Measurements from ENCODE around the gene CRYAB.

Gene CRYAB

DNA sequence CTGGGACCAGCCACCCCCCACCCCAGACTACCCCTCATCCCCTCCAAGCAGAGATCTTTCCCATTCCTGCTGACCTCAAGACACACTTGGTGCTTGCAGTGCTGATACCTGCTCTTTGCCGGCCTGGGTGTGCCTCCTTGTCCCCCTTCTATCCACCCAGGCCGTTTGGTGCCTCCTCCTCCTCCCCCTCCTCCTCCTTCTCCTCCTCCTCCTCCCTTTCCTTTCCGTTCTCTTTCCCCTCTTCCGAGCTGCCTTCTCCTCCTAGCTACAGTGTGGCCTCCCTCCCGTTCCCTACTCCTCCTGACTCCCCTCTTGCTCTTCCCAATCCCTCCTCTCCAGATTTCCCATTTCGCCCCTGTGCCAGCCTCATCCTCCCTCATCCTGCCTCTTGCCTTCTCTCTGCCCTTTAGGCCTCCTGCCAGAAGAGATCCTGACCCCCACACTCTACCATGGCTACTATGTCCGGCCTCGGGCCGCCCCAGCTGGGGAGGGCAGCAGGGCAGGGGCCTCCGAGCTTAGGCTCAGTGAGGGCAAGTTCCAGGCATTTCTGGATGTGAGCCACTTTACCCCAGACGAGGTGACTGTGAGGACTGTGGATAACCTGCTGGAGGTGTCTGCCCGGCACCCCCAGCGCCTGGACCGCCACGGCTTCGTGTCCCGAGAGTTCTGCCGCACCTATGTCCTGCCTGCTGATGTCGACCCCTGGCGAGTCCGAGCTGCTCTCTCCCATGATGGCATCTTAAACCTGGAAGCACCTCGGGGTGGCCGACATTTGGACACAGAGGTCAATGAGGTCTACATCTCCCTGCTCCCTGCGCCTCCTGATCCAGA is 1.7 kb upstream of the CRYAB start:
- DNase-seq (ENCODE audit: extremely low read depth, insufficient read length) = no peak
- no peak overlapping the region for H3K4me3 ChIP-seq (replicated peaks; ENCODE audit: low read depth, low read length)
- TF ChIP-seq, protein P1, sequence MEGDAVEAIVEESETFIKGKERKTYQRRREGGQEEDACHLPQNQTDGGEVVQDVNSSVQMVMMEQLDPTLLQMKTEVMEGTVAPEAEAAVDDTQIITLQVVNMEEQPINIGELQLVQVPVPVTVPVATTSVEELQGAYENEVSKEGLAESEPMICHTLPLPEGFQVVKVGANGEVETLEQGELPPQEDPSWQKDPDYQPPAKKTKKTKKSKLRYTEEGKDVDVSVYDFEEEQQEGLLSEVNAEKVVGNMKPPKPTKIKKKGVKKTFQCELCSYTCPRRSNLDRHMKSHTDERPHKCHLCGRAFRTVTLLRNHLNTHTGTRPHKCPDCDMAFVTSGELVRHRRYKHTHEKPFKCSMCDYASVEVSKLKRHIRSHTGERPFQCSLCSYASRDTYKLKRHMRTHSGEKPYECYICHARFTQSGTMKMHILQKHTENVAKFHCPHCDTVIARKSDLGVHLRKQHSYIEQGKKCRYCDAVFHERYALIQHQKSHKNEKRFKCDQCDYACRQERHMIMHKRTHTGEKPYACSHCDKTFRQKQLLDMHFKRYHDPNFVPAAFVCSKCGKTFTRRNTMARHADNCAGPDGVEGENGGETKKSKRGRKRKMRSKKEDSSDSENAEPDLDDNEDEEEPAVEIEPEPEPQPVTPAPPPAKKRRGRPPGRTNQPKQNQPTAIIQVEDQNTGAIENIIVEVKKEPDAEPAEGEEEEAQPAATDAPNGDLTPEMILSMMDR (IDR thresholded peaks at IDR 0.05; ENCODE audit: insufficient read depth, low read length, poor library complexity, severe bottlenecking) = no peak
- H3K27me3 ChIP-seq (replicated peaks; ENCODE audit: control insufficient read depth, insufficient read depth, low read length) = no peaks in the 10 kb centered on the region; the same call in none of the 2 replicates
- H3K36me3 ChIP-seq (ENCODE audit: control insufficient read depth, insufficient read depth, low read length) = no peaks in the 10 kb centered on the region

- TF ChIP-seq, protein P1 (IDR thresholded peaks at IDR 0.05; ENCODE audit: insufficient read depth, low read length, poor library complexity, severe bottlenecking) = no peak
- Histone ChIP-seq H3K36me3 (ENCODE audit: control insufficient read depth, insufficient read depth, low read length) (no peaks in the 10 kb centered on the region), H3K4me3 (replicated peaks; ENCODE audit: low read depth, low read length) (no peak within 1 kb of the TSS), H3K27me3 (replicated peaks; ENCODE audit: control insufficient read depth, insufficient read depth, low read length) (no peaks in the 10 kb centered on the region; the same call in none of the 2 replicates)
- DNase-seq (ENCODE audit: extremely low read depth, insufficient read length) = no peak
These were observed 965 bp upstream of the CRYAB start, which contains the start of gene HSPB2 for GRCh38 chr11:111912535-111912934. Gene HSPB2 (plus strand): TSS chr11:111912734. CDS start chr11:111912830, 96 bp downstream.

- no peak overlapping the region for H3K4me3 ChIP-seq (replicated peaks; ENCODE audit: low read depth, low read length)
- TF ChIP-seq, protein P1 (IDR thresholded peaks at IDR 0.05; ENCODE audit: insufficient read depth, low read length, poor library complexity, severe bottlenecking) = no peak
- DNase-seq (ENCODE audit: extremely low read depth, insufficient read length) = no peak
These were observed 651 bp downstream of the CRYAB start for GRCh38 chr11:111910676-111911562.

DNA sequence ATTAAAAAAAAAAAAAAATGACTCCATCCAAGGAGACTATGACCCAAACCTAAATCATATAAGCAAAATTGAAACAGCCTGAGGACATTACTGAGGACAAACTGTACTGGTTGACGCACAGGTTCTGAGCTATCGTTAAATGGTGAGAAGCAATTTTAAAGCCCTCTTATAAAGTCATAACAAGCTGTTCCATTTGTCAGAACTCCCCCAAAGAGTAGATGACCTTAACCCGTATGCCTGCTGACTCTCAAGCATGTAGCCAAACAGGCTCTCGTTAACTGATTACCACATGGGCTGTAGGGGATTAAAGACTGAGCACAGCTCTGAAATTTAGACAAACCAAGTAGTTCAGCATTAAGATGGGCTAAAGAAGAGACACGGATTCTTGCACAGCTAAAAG is 2.2 kb downstream of the CRYAB start:
- TF ChIP-seq, protein P1 (IDR thresholded peaks at IDR 0.05; ENCODE audit: insufficient read depth, low read length, poor library complexity, severe bottlenecking) = no peak
- Histone ChIP-seq H3K36me3 (ENCODE audit: control insufficient read depth, insufficient read depth, low read length) (no peaks in the 10 kb centered on the region), H3K27me3 (replicated peaks; ENCODE audit: control insufficient read depth, insufficient read depth, low read length) (no peaks in the 10 kb centered on the region; the same call in none of the 2 replicates), H3K4me3 (replicated peaks; ENCODE audit: low read depth, low read length) (no peak overlapping the region)
- no peak for DNase-seq (ENCODE audit: extremely low read depth, insufficient read length)

More at GRCh38 chr11:111910676-111911562, 651 bp downstream of the CRYAB start:
- Histone ChIP-seq H3K36me3 (ENCODE audit: control insufficient read depth, insufficient read depth, low read length) (no peaks in the 10 kb centered on the region), H3K27me3 (replicated peaks; ENCODE audit: control insufficient read depth, insufficient read depth, low read length) (no peaks in the 10 kb centered on the region; the same call in none of the 2 replicates)

GRCh38 chr11:111908639-111909305 is 2.8 kb downstream of the CRYAB start:
- no peak for DNase-seq (ENCODE audit: extremely low read depth, insufficient read length)
- Histone ChIP-seq H3K36me3 (ENCODE audit: control insufficient read depth, insufficient read depth, low read length) (no peaks in the 10 kb centered on the region), H3K4me3 (replicated peaks; ENCODE audit: low read depth, low read length) (no peak overlapping the region), H3K27me3 (replicated peaks; ENCODE audit: control insufficient read depth, insufficient read depth, low read length) (no peaks in the 10 kb centered on the region; the same call in none of the 2 replicates)
- TF ChIP-seq, protein P1 (IDR thresholded peaks at IDR 0.05; ENCODE audit: insufficient read depth, low read length, poor library complexity, severe bottlenecking) = no peak

All from GM06990 (cell line).